Germinal center (tissue), 1 donor: ENCODE results near the gene NCBP1.
"Not testable (repeated sequence)": the region's sequence is repeated elsewhere in the genome, so short reads cannot be mapped to it uniquely, and the experiment has no call there.

Experiments used
- DNase-seq: peaks from one replicate; pipeline ENCODE4 v3.0.0; 2012; ENCODE audit warnings: mixed read lengths, low spot score

The NCBP1 gene, protein sequence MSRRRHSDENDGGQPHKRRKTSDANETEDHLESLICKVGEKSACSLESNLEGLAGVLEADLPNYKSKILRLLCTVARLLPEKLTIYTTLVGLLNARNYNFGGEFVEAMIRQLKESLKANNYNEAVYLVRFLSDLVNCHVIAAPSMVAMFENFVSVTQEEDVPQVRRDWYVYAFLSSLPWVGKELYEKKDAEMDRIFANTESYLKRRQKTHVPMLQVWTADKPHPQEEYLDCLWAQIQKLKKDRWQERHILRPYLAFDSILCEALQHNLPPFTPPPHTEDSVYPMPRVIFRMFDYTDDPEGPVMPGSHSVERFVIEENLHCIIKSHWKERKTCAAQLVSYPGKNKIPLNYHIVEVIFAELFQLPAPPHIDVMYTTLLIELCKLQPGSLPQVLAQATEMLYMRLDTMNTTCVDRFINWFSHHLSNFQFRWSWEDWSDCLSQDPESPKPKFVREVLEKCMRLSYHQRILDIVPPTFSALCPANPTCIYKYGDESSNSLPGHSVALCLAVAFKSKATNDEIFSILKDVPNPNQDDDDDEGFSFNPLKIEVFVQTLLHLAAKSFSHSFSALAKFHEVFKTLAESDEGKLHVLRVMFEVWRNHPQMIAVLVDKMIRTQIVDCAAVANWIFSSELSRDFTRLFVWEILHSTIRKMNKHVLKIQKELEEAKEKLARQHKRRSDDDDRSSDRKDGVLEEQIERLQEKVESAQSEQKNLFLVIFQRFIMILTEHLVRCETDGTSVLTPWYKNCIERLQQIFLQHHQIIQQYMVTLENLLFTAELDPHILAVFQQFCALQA

DNA sequence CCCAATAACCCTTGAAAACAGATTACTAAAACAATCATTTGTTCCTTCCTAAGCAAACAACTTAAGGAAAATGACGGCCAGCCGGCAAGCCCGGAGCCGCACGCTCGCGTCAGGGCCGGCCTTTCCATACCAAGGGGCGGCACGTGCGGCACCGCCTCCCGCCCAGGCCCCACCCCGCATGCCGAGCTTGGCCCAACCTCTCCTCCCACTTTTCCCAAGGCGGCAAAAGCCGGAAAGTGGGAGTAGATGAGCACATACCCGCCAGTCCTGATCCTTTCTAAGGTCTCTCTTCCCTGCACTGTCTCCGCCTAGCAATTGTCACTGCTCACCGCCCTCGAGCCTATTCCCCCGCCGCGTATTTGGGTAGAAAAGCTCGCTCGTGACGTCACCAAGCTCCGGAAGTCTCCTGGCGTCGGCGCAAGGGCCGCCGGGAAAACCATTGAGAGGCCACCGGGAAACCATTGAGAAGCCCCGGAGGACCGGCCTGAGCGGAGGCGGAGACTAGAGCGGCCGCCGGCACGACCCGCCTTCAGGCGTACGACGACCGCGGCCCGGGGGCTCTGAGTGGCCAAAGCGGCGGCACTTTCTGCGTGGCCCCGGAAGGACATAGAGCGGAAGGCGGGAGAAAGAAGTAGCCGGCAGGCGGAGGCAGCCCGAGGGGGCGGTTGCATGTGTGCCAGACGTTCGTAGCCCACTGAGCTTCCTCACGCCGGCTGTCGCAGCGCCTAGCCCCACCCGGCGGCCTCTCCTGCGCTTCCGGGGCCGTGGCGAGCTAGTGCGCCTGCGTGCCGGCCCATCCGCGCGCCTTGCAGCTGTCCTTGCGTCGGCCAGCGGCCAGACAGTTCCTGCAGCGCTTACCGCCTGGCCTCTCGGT lies at the start of gene NCBP1, which contains the start of gene TSTD2:
TSS of gene NCBP1 (plus strand) at position 837 of the 874 bp plus-strand sequence. CDS start 61 bp downstream, outside the sequence.
TSS of gene TSTD2 (minus strand) at position 384 of the 874 bp plus-strand sequence. CDS start 5,806 bp downstream, outside the sequence.
- DNase-seq, result peak; percentile 94

DNA sequence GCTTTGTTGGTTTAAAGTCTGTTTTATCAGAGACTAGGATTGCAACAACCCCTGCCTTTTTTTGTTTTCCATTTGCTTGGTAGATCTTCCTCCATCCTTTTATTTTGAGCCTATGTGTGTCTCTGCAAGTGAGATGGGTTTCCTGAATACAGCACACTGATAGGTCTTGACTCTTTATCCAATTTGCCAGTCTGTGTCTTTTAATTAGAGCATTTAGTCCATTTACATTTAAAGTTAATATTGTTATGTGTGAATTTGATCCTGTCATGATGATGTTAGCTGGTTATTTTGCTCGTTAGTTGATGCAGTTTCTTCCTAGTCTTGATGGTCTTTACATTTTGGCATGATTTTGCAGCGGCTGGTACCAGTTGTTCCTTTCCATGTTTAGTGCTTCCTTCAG lies 48.8 kb upstream of the NCBP1 start:
- DNase-seq, result not testable (repeated sequence)

GRCh38 chr9:97586909-97587308 lies 46.7 kb upstream of the NCBP1 start:
- DNase-seq, result not testable (repeated sequence)

GRCh38 chr9:97591535-97591934 lies 42.1 kb upstream of the NCBP1 start:
- no peak for DNase-seq

GRCh38 chr9:97592126-97592525 lies 41.5 kb upstream of the NCBP1 start:
- DNase-seq, result no peak

DNA sequence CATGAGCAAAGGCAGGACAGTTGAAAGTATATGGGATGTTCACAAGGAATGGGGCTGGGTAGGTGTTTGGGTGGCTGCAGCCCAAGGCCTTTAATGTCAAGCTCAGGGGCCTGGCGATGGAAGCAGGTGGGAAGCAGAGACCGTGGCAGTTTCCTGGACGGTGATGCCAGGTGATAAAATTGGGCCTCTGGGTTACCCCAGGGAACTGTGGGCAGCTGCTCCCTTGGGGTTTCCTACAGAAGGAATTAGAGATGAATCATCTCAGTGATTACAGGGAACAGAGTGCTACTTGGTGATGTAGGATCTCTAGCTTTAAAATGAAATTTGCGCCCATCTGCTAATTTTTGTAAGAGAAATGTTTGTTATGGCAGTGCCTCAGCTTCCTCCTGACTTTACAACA lies 39.7 kb upstream of the NCBP1 start:
- DNase-seq, result no peak

DNA sequence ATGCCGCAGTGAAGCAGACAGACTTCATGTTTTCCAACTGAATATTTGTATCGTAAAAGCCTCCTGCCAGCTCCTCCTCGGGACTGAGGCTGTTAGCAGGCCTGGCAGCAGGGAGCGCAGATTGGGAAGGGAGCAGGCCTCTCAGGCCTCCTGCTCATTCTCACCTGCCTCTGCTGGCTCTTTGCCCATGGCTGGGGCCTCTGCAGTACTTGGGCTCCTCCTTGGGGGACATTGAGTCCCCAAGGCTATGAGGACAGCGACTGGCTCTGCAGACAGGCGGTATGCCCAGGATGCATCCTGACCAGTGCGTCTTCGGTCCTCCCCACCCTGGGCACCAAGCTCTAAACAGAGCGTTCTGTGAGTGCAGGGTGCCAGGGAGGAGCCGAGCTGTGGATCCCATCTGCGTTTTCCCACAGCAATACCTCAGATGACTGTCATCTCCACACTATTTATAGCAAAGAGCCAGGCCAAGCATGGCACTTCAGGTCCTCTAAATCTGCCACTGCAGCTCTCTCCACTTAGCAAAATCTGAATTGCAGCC lies 39.2 kb upstream of the NCBP1 start:
- no peak for DNase-seq

GRCh38 chr9:97596906-97597305 lies 36.7 kb upstream of the NCBP1 start:
- no peak for DNase-seq

DNA sequence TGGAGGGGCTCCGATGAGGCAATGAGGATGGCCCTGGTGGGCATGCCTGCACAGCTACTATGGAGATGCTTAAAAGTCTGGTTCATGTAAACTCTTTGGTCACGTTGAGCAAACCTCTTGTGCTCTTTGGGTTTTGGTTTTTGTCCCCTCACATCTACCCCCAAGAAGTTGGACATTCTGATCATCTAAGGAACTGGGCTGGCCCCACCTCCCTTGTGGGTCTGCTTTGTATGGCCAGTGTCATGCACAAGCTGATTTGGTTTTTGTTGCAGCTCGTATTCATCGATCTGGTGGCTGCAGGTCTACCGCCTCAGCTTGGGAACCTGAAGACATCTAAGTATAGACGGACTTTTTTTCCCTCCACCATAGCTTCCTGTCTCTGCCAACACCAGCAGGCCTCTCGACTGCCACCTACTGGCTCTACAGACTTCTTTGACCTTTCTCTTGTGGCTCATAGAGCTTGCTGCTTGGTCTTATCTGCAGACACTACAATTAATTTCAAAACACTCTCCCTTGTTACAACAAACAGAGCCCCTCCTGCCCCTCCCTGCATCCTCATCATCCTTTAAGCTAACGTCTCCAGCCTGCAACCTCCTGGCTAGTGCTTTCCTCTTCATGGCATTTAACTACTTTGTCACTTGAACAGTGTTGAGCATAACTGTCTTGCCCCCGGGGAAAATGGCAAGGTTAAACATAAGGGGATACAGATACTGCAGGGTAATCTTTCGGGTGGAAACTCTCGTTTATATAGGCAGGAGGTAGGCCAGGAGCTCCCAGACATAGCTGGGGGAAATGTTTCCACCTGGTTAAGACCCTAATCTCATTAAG lies 34.9 kb upstream of the NCBP1 start:
- peak; percentile 67 for DNase-seq

- DNase-seq, result no peak
Measured at GRCh38 chr9:97599314-97599846, 34.2 kb upstream of the NCBP1 start.

DNA sequence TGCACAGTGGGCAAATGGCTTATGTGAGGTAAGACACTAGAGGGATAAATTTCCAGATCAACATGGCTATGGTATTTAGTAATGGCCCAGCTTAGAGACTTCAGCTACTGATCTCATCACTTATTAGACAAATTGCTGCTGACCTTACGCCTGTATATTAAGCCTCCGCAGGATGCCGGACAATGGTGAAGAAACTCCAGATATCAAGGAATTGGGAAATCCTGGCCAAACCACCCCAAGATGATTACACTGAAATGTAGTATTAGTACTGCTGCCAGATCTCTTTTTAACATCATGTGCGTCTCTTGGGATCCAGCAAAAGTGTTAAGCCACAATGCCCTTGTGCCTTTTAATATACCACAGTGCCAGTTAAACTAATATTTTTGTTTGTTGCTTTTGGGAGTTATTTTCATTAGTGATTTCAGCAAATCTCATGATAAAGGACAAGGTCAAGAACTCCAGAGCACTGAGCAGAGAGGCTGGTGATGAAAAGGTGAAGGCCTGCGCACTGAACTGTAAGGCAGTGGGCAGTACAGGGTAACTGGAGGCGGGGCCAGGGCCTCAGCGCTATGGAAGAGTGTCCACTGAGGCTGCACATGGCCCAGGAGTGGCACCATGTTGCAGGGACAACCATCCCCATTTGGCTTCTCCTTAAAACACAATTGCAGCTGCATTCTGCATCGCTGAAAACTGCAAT lies 32.9 kb upstream of the NCBP1 start:
- DNase-seq, result no peak

DNA sequence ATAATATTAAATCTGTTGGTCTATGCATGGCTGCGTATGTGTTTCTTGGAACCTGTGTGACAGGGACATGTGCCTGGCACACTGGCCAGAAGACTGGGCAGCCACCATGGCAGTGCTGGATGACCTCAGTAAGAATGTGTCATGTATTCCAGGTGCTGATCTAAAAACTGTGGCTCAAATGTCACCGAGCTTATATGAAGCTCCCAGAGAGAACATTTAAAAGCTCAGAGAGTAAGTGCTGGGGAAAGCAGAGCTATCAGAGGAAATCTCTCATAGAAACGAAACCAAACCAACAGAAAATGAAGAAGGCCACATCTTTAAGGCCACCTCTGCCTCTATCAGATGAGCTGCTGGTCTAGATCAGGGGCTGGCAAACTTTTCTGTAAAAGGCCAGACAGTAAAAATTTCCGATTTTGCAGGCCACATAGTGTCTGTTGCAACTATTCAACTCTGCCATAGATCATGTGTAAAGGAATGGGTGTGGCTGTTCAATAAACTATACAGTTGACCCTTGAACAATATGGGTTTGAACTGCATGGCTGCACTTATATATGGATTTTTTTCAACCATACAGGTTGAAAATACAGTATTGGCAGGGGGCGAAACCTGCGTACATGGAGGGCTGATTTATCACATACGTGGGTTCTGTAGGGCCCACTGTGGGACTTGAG lies 32.3 kb upstream of the NCBP1 start:
- no peak for DNase-seq

DNA sequence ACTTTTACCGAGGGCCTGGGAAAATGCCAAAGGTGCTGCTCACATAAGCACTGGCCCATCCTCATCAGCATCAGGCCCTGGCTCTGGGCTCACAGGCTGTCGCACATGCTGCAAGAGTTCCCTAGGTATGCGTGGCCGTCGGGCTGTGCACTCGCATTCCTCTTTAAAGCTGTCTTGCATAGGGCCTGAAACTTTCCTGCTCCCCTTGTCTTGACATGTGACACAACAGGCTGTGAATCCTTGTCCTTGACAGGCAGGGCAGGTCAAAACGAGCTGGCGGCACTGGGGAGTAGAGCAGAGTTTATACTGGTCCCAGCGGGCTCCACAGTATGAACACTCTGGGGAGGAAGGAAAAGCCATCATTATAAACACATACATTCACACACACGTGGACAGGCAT lies 31.2 kb upstream of the NCBP1 start:
- DNase-seq, result no peak

DNA sequence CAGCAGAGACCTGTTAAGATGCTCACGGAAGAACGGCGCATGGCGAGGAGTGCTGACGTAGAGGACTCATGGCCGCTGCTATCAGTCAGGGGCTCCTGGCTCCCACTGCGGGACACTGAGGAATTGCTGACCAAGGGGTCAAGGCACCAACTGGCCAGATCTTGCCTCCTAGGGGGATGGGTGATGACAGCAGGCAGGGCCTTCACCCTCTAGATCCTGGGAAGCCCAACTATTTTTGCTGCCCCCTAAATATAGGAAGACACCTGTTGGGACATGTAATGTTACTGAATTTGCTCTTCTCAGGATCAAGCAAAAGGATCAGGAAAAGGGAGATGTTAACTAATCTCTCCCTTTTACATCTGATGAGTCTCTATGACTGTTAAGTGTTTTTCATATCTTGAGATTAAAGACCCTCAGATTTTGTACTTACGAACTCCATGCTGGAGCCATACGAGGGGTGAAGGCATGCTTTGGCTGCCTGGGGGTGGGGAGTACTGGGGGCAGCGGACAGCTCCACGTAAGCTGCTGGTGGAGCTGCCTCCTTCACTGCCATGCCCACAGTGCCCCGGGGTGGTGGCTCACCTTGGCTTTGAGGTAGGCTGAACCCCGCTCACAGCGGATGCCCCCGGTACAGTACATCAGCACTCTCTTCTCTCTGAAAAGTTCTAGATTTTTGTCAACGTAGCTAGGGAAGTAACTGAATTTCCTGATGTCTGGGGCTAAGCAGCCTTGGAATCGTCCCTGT lies 28.5 kb upstream of the NCBP1 start:
- DNase-seq, result no peak

GRCh38 chr9:97615439-97616072 lies 18.1 kb upstream of the NCBP1 start:
- peak; percentile 66 for DNase-seq

DNA sequence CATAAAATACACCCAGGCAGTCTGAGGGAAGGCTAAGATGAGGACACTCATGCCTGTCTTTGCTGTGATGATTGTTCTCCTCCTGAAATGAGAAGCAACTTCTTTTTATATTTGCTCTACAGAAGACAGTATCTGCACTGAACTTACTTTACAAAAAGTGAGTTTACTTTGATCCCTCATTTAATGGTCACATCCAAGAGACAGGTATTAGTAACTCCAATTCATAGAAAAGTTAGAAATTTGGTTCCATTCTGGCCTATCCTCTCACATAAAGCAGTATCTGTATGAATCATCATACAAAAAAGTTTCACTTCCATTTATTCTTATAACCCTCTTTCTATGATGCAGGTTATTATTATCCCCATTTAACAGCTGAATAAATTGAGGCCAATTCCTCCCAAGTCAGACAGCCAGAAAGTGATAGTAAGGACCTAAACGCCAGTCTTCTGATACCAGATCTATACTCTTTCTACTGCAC lies 15.6 kb upstream of the NCBP1 start:
- DNase-seq, result peak; percentile 21

GRCh38 chr9:97620063-97620462 lies 13.6 kb upstream of the NCBP1 start:
- not testable (repeated sequence) for DNase-seq

GRCh38 chr9:97622483-97622882 lies 11.1 kb upstream of the NCBP1 start:
- DNase-seq, result not testable (repeated sequence)
